Activated CD4-positive, alpha-beta T cell treated with anti-CD3 and anti-CD28 coated beads, Interleukin-2, amount 50 U/mL, for 24 hours (primary cell): Measurements from ENCODE around the gene NKX3-2.

Experiments used
- DNase-seq, 2 donors: peaks; one replicate each; pipeline ENCODE4 v3.0.0-alpha.2; 2020; ENCODE audit warnings: low read depth in 1 of 2, low spot score in 1 of 2

NKX3-2 gene

GRCh38 chr4:13504374-13504773 is 39.9 kb downstream of the NKX3-2 start:
- DNase-seq: no peak

GRCh38 chr4:13498469-13498868 is 45.8 kb downstream of the NKX3-2 start:
- DNase-seq: no peak

- no peak for DNase-seq
These were observed 47.7 kb downstream of the NKX3-2 start for GRCh38 chr4:13496605-13497004.

GRCh38 chr4:13495753-13496152 is 48.6 kb downstream of the NKX3-2 start:
- DNase-seq: no peak

GRCh38 chr4:13493793-13494192 is 50.5 kb downstream of the NKX3-2 start:
- DNase-seq: no peak

- DNase-seq: no peak
These were observed 51.6 kb downstream of the NKX3-2 start for GRCh38 chr4:13492747-13493146.
